NCI-H69 (cell line): Measurements from ENCODE around the gene KCNF1.

Experiments used
- DNase-seq: peaks from one replicate; lab custom pipeline; 2025; lab: John Stamatoyannopoulos, UW

The KCNF1 gene

GRCh38 chr2:10919410-10919770, 7.7 kb downstream of the KCNF1 start:
- DNase-seq = no peak

- DNase-seq = peak; percentile 65
These were observed 8.3 kb downstream of the KCNF1 start for GRCh38 chr2:10919771-10920621.

GRCh38 chr2:10920764-10921388, 9.1 kb downstream of the KCNF1 start:
- no peak for DNase-seq

- DNase-seq = no peak
These were observed 9.8 kb downstream of the KCNF1 start for GRCh38 chr2:10921525-10921924.

GRCh38 chr2:10922307-10923007, 10.7 kb downstream of the KCNF1 start:
- no peak for DNase-seq

- no peak for DNase-seq
These were observed 11.3 kb downstream of the KCNF1 start for GRCh38 chr2:10923008-10923375.

- no peak for DNase-seq
These were observed 12.2 kb downstream of the KCNF1 start for GRCh38 chr2:10923965-10924364.

- DNase-seq = no peak
These were observed 12.7 kb downstream of the KCNF1 start for GRCh38 chr2:10924441-10924840.

GRCh38 chr2:10924859-10925258, 13.1 kb downstream of the KCNF1 start:
- no peak for DNase-seq

- no peak for DNase-seq
These were observed 14.6 kb downstream of the KCNF1 start for GRCh38 chr2:10926191-10926820.

- DNase-seq = no peak
These were observed 19.2 kb downstream of the KCNF1 start for GRCh38 chr2:10930721-10931516.

GRCh38 chr2:10931710-10932255, 20.0 kb downstream of the KCNF1 start:
- DNase-seq = no peak

- DNase-seq = peak; percentile 13
These were observed 20.8 kb downstream of the KCNF1 start for GRCh38 chr2:10932345-10933151.

- no peak for DNase-seq
These were observed 22.0 kb downstream of the KCNF1 start for GRCh38 chr2:10933700-10934225.

- DNase-seq = no peak
These were observed 22.7 kb downstream of the KCNF1 start for GRCh38 chr2:10934308-10934978.

GRCh38 chr2:10934979-10935350, 23.2 kb downstream of the KCNF1 start:
- peak; percentile 60 for DNase-seq

- DNase-seq = no peak
These were observed 23.7 kb downstream of the KCNF1 start for GRCh38 chr2:10935366-10935918.

GRCh38 chr2:10935953-10936942, 24.5 kb downstream of the KCNF1 start:
- peak; percentile 45 for DNase-seq
